NCI-H2029 treated with DMSO at 0.1 percent for 48 hours (cell line): ENCODE data around the gene SORCS2.

Experiments
- DNase-seq: peaks from one replicate; lab custom pipeline; 2025; lab: John Stamatoyannopoulos, UW

The SORCS2 gene

GRCh38 chr4:7267829-7268228 lies 75.5 kb downstream of the SORCS2 start:
- DNase-seq, result no peak

GRCh38 chr4:7268941-7269340 lies 76.6 kb downstream of the SORCS2 start:
- no peak for DNase-seq

GRCh38 chr4:7270121-7270520 lies 77.8 kb downstream of the SORCS2 start:
- no peak for DNase-seq

GRCh38 chr4:7272404-7272803 lies 80.1 kb downstream of the SORCS2 start:
- DNase-seq, result no peak

GRCh38 chr4:7273738-7274297 lies 81.5 kb downstream of the SORCS2 start:
- DNase-seq, result no peak

- no peak for DNase-seq
Observed at GRCh38 chr4:7275067-7275466, 82.7 kb downstream of the SORCS2 start.

GRCh38 chr4:7275490-7276154 lies 83.3 kb downstream of the SORCS2 start:
- DNase-seq, result no peak

GRCh38 chr4:7276515-7276914 lies 84.2 kb downstream of the SORCS2 start:
- DNase-seq, result no peak

GRCh38 chr4:7278071-7278765 lies 85.9 kb downstream of the SORCS2 start:
- DNase-seq, result no peak

GRCh38 chr4:7278981-7279380 lies 86.6 kb downstream of the SORCS2 start:
- DNase-seq, result no peak

- DNase-seq, result no peak
Observed at GRCh38 chr4:7279902-7280301, 87.6 kb downstream of the SORCS2 start.

GRCh38 chr4:7280926-7281690 lies 88.8 kb downstream of the SORCS2 start:
- DNase-seq, result no peak

GRCh38 chr4:7281691-7282665 lies 89.6 kb downstream of the SORCS2 start:
- no peak for DNase-seq

- no peak for DNase-seq
Observed at GRCh38 chr4:7282786-7283440, 90.6 kb downstream of the SORCS2 start.

GRCh38 chr4:7285244-7286094 lies 93.1 kb downstream of the SORCS2 start:
- no peak for DNase-seq

- DNase-seq, result no peak
Observed at GRCh38 chr4:7286170-7286569, 93.8 kb downstream of the SORCS2 start.

GRCh38 chr4:7286798-7287197 lies 94.5 kb downstream of the SORCS2 start:
- no peak for DNase-seq

- DNase-seq, result no peak
Observed at GRCh38 chr4:7287274-7287917, 95.1 kb downstream of the SORCS2 start.

GRCh38 chr4:7287918-7288280 lies 95.6 kb downstream of the SORCS2 start:
- no peak for DNase-seq
